GM20000 (cell line): ENCODE measurements around the gene PRKN.
"Not testable (repeated sequence)": the region's sequence is repeated elsewhere in the genome, so short reads cannot be mapped to it uniquely, and the experiment has no call there.

Experiments
- DNase-seq: peaks from one replicate; pipeline ENCODE4 v3.0.0; 2012; ENCODE audit warnings: low spot score
- CTCF ChIP-seq: IDR thresholded peaks from 2 replicates; pipeline ENCODE4 v1.5.1; 2012; ENCODE audit warnings: mild to moderate bottlenecking, control low read depth; ENCODE audit errors: extremely low read depth, missing control alignments

PRKN gene

GRCh38 chr6:162680871-162681270 is 46.7 kb downstream of the PRKN start:
- no peak for TF ChIP-seq CTCF
- no peak for DNase-seq

DNA sequence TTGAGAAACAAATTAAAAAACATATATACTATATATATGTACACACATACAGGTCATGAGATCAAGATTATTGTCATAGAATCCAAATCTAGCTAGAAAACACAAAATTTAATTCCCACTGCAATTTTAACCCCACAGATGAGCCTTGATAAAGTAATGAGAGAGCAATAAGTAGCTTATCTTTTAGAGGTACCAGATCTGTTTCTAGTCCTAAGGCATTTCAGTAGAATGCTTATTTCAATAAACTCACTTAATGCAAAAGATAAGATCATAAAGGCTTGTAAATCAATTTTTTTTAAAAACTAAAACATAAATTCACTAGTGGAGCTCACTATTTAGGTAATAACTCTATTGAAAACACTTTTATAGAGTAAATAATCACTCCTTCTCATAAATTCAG is 47.2 kb downstream of the PRKN start:
- TF ChIP-seq CTCF, result no peak
- DNase-seq, result no peak

- no peak for TF ChIP-seq CTCF
- DNase-seq, result no peak
Observed at GRCh38 chr6:162679681-162680080, 47.9 kb downstream of the PRKN start.

- not testable (repeated sequence) for DNase-seq
Observed at GRCh38 chr6:162678896-162679295, 48.7 kb downstream of the PRKN start.

DNA sequence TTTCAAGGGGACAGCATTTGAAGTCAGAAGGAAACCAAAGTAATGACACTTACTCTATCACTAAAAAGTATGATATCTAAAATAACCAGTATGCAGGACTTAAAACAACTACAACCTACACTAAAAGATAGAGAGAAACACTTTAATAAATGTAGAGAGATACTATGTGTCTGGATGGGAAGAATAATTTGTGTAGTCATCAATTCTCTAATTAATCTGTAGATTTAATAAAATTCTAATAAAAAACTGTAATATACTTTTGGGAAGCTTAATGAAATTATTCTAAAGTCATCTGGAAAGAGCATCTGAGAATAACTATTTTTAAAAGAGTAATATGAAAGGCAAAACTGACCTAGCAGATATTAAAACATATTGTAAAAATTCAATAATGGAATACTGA is 52.1 kb downstream of the PRKN start:
- no peak for DNase-seq
- TF ChIP-seq CTCF, result no peak

DNA sequence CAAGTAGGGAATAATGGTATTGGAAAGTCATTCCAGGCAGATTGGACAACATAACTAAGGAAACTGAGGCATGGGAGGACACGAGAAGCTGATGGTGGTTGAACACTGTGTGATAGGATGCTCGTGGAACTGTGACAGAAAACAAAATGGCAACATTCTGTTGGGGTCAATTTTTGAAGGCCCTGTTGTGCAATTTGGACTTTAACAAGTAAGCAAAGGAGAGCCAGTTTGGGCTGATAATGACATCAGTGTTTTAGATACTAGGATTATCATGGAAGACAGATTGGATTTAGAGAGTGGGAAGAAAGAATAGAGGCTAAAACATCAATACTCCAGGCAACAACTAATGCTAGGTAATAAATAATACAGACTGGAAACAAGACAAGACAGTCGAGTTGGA is 53.1 kb downstream of the PRKN start:
- DNase-seq, result no peak
- TF ChIP-seq CTCF, result no peak

DNA sequence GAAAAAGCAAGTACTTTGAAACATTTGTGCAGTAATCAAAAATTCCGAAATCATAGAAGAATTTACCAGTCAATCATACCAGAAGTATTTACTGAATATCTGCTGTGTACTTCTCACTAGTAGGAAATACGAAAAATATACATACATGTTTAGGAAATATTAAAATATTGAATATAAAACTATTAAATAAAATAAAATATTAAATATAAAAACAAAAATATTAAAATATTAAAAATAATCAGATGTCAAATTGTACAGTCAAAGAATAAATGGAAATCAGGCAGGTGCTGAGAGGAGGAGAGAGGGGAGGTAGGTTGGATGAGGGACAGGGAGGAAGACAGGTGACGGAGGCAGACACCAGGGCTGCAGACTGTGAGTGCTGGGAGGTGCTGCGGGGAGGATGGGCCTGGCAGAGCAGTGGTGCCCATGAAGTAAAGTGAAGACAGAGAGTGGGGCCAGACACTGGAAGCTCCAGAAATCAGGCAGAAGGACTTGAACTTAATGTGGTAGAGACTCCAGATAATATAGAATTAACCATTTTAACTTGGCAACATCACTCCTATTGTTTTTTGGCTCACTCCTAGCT is 55.9 kb downstream of the PRKN start:
- DNase-seq, result no peak
- TF ChIP-seq CTCF, result no peak

DNA sequence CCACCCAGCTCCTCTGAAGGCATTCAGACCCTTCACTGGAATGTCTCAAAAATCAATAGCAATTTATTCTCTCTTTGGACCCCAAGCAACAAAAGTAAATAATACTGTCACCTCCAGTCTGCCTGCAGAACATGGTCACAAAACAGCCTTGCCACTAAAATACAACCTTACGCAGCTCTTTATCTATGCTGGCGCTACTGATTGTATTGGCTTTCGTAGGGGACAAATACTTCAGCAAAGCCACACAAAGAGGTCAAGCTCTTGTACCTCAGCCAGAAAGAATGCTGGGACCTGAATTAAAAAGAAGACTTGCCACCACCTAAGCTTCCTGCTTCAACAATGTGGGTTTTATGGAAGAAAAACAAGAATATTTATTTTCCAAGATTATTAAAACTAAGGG is 57.2 kb downstream of the PRKN start:
- DNase-seq, result no peak
- TF ChIP-seq CTCF, result no peak
